ENCODE data around the gene EPS8L2. TPM values are rescaled to one million over a fixed set of nuclear protein-coding genes. Genes with fewer than 3 reads are reported as not detected.

Gene EPS8L2
- total RNA-seq, 1 donor from 2014 or later: 2.6 TPM

- peaks cover 5% of the 10 kb centered on the region for H3K36me3 Mint-ChIP-seq (ENCODE audit: low read depth)
- H3K27ac Mint-ChIP-seq (ENCODE audit: unreplicated experiment): no peak overlapping the region
- H3K9me3 Mint-ChIP-seq: no peaks in the 10 kb centered on the region
- TF ChIP-seq, protein P1, sequence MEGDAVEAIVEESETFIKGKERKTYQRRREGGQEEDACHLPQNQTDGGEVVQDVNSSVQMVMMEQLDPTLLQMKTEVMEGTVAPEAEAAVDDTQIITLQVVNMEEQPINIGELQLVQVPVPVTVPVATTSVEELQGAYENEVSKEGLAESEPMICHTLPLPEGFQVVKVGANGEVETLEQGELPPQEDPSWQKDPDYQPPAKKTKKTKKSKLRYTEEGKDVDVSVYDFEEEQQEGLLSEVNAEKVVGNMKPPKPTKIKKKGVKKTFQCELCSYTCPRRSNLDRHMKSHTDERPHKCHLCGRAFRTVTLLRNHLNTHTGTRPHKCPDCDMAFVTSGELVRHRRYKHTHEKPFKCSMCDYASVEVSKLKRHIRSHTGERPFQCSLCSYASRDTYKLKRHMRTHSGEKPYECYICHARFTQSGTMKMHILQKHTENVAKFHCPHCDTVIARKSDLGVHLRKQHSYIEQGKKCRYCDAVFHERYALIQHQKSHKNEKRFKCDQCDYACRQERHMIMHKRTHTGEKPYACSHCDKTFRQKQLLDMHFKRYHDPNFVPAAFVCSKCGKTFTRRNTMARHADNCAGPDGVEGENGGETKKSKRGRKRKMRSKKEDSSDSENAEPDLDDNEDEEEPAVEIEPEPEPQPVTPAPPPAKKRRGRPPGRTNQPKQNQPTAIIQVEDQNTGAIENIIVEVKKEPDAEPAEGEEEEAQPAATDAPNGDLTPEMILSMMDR (conservative IDR thresholded peaks at IDR 0.05): no peak
- H3K27me3 Mint-ChIP-seq (ENCODE audit: low read depth): peaks cover 2% of the 10 kb centered on the region
- H3K4me3 Mint-ChIP-seq: peak overlapping the region; percentile 7
- no peak for DNase-seq (ENCODE audit: low read depth, low spot score)
- no peaks in the 10 kb centered on the region for H3K4me1 Mint-ChIP-seq
Measured at GRCh38 chr11:763549-764321, 57.7 kb downstream of the EPS8L2 start.

DNA sequence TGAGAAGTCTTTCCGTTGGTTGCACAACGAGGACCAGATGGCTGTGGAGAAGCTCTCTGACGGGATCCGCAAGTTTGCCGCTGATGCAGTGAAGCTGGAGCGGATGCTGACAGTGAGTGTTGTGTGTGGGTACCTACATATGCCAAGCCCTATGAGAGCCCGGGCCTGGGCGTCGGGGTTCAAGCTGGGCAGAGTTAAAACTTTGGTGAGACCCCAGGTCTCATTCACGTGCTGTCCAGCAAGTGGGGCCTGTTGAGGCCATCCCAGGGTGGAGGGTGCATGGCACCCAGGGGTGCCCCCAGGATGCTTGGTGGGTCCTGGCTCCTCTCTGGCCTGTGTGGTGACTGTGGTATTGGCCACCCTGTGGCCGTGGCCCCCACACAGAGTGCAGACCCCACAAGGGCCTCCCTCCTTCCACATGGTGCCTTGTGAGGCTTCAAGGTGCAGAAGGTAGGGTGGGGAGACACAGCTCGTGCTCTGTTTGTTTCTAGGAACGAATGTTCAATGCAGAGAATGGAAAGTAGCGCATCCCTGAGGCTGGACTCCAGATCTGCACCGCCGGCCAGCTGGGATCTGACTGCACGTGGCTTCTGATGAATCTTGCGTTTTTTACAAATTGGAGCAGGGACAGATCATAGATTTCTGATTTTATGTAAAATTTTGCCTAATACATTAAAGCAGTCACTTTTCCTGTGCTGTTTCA is 58.4 kb downstream of the EPS8L2 start:
- Mint-ChIP-seq H3K9me3 (no peaks in the 10 kb centered on the region), H3K4me3 (peak overlapping the region; percentile 57), H3K36me3 (ENCODE audit: low read depth) (peaks cover 5% of the 10 kb centered on the region), H3K4me1 (no peaks in the 10 kb centered on the region), H3K27ac (ENCODE audit: unreplicated experiment) (no peak overlapping the region), H3K27me3 (ENCODE audit: low read depth) (peaks cover 2% of the 10 kb centered on the region)
- no peak for DNase-seq (ENCODE audit: low read depth, low spot score)
- TF ChIP-seq, protein P1 (conservative IDR thresholded peaks at IDR 0.05): no peak

DNA sequence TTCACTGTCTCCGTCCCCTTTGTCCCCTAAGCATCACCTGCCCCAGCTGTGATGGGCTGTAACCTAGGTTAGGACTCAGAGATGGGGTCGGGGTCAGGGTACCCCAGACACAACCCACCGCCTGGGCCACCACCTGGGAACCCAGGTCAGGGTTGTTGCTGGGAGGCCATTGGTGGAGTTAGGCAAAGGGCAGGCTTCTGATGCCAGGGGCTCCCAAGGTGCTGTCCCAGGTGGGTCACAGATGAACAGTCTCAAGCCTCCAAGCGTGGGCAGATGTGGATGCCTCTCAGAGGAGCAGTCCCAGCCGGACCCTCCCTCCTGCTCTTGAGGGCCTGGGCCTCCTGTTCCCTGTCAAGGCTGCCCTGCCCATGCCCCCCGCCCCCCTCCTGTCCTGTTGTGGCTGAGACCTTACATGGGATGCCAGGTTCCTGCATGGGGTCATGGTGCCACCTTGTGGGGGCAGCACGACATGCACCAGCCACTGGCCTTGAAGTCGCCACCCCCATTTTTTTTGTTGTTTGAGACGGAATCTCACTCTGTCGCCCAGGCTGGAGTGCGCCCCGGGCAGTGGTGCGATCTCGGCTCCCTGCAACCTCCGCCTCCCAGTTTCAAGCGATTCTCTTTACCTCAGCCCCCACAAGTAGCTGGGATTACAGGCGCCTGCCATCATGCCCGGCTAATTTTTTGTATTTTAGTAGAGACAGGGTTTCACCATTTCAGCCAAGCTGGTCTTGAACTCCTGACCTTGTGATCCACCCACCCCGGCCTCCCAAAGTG is 59.2 kb downstream of the EPS8L2 start:
- peak; percentile 45 for DNase-seq (ENCODE audit: low read depth, low spot score)
- Mint-ChIP-seq H3K9me3 (no peaks in the 10 kb centered on the region), H3K4me3 (peak overlapping the region; percentile 57), H3K36me3 (ENCODE audit: low read depth) (peaks cover 5% of the 10 kb centered on the region), H3K27ac (ENCODE audit: unreplicated experiment) (no peak overlapping the region), H3K4me1 (no peaks in the 10 kb centered on the region), H3K27me3 (ENCODE audit: low read depth) (peaks cover 2% of the 10 kb centered on the region)
- TF ChIP-seq, protein P1 (conservative IDR thresholded peaks at IDR 0.05): peak; percentile 64

DNA sequence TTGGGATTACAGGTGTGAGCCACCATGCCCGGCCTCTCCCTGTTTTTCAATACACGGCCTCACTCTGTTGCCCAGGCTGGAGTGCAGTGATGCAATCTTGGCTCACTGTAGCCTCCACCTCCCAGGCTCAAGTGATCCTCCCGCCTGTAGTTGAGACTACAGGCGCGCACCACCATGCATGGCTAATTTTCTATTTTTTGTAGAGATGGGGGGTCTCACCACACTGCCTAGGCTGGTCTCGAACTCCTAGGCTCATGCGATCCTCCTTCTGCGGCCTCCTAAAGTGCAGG is 59.7 kb downstream of the EPS8L2 start:
- Mint-ChIP-seq H3K36me3 (ENCODE audit: low read depth) (peaks cover 5% of the 10 kb centered on the region), H3K4me1 (no peaks in the 10 kb centered on the region), H3K4me3 (no peak overlapping the region), H3K27me3 (ENCODE audit: low read depth) (peaks cover 2% of the 10 kb centered on the region), H3K27ac (ENCODE audit: unreplicated experiment) (no peak overlapping the region), H3K9me3 (no peaks in the 10 kb centered on the region)
- DNase-seq (ENCODE audit: low read depth, low spot score): no peak
- TF ChIP-seq, protein P1 (conservative IDR thresholded peaks at IDR 0.05): no peak

DNA sequence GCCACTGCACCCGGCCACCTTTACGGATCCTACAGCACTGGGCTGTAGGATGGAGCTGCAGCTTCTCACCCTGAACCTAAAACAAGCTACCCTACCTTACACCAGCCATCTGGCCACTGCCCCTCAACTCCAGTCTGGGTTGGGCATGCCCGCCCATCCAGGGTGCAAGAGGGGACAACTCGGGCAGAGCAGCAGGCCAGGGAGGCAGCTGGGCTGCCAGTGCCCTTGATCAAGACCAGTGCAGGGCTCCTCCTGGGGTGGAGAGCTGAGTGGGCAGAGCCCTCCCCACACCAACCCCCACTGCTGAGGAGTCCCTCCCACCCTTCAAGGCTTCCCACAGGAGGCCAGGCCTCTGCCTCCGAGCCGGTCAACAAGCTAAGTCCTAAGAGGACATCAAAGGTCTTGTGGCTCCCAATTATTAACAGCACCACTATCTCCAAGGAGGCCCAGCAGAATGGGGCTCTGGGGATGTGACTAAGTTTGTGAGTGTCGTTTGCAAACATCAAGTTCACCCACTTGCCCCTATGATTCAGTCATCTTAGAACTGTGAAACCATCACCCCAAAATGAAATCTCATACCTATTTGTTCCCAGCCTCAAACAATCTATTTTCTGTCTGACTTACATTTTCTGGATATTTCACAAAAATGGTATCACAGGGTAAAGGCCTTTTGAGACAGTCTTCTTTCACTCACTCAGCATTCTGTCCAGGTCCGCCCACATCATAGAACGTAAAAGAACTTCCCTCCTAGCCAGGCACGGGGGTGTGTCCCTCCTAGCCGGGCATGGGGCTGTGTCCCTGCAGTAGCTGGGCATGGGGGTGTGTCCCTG is 60.3 kb downstream of the EPS8L2 start:
- DNase-seq (ENCODE audit: low read depth, low spot score): no peak
- H3K36me3 Mint-ChIP-seq (ENCODE audit: low read depth): peaks cover 5% of the 10 kb centered on the region

More for the DNA sequence above, 60.3 kb downstream of the EPS8L2 start:
- H3K4me3 Mint-ChIP-seq: peak overlapping the region; percentile 45
- H3K27ac Mint-ChIP-seq (ENCODE audit: unreplicated experiment): no peak overlapping the region
- H3K27me3 Mint-ChIP-seq (ENCODE audit: low read depth): peaks cover 2% of the 10 kb centered on the region
- no peaks in the 10 kb centered on the region for H3K4me1 Mint-ChIP-seq
- no peaks in the 10 kb centered on the region for H3K9me3 Mint-ChIP-seq
- TF ChIP-seq, protein P1 (conservative IDR thresholded peaks at IDR 0.05): no peak
